Esophagus squamous epithelium (tissue), 5 donors: ENCODE data around the gene LYRM2. TPM values are rescaled to one million over a fixed set of nuclear protein-coding genes. Genes with fewer than 3 reads are reported as not detected.

Source experiments
- DNase-seq: peaks from one replicate; lab custom pipeline; 2025; lab: John Stamatoyannopoulos, UW
- H3K27ac ChIP-seq, 4 donors: fragments of 200-600 bp; sonication (generic); one replicate each; pipeline ENCODE4 v1.5.1; 2016 to 2019; ENCODE audit warnings: mild to moderate bottlenecking in 1 of 4
- H3K27me3 ChIP-seq, 4 donors: fragments of 200-600 bp; sonication (generic); 1 replicate in 3 of 4; 2 replicates in 1 of 4; pipeline versions ENCODE4 v1.5.1 to v1.6.0; 2017 to 2021; ENCODE audit warnings: antibody characterized with exemption in 1 of 4
- H3K36me3 ChIP-seq, 3 donors: fragments of 200-600 bp; sonication (generic); one replicate each; pipeline ENCODE4 v1.5.1; 2016 to 2019
- H3K4me1 ChIP-seq, 3 donors: fragments of 200-600 bp; sonication (generic); one replicate each; pipeline ENCODE4 v1.5.1; 2017 to 2019
- H3K4me3 ChIP-seq, 4 donors: fragments of 200-600 bp; sonication (generic); 1 replicate in 3 of 4; 2 replicates in 1 of 4; pipeline ENCODE4 v1.5.1; 2016 to 2019; ENCODE audit warnings: mild to moderate bottlenecking in 2 of 4, moderate library complexity in 1 of 4
- H3K9me3 ChIP-seq, 3 donors: fragments of 200-600 bp; sonication (generic); one replicate each; pipeline ENCODE4 v1.5.1; 2016 to 2019
- POLR2A ChIP-seq, 4 donors: fragments of 450-650 bp; IDR thresholded peaks; one replicate each; pipeline ENCODE4 v1.6.1; 2017; ENCODE audit warnings: antibody characterized with exemption in 4 of 4, mild to moderate bottlenecking in 4 of 4, moderate library complexity in 3 of 4
- WGBS, 2 donors: methylation state at CpG; one replicate each; pipeline ENCODE4 v1.1.5; 2018; 5-methylcytosine and 5-hydroxymethylcytosine counted together
- intact Hi-C: fragments of 100-400 bp; cut with DNase I; formaldehyde crosslinking; loops from one replicate; pipeline ENCODE4 v1.15.0; 2022
- total RNA-seq, 4 donors: library from RNA; depleted of rRNA; stranded (reverse); fragments of >200 nt; gene quantifications; one replicate each; pipeline ENCODE4 v1.1.0, GENCODE V29; 2016
- TF ChIP-seq, protein P1 (sequence below), 6 experiments: fragments of 450-650 bp in 4 of 6; fragments of 200-600 bp in 2 of 6; sonication (generic) in 2 of 6; IDR thresholded peaks; one replicate each; pipeline ENCODE4 v1.5.1; 2016 to 2019; ENCODE audit warnings: antibody characterized with exemption in 6 of 6, mild to moderate bottlenecking in 4 of 6, moderate library complexity in 4 of 6
- donor health status: DM: yes; HTN: yes; CAD: no.

The LYRM2 gene
- total RNA-seq, 4 donors from 2014 or later = 4.6 to 16.6 (median 15.1) TPM

DNA sequence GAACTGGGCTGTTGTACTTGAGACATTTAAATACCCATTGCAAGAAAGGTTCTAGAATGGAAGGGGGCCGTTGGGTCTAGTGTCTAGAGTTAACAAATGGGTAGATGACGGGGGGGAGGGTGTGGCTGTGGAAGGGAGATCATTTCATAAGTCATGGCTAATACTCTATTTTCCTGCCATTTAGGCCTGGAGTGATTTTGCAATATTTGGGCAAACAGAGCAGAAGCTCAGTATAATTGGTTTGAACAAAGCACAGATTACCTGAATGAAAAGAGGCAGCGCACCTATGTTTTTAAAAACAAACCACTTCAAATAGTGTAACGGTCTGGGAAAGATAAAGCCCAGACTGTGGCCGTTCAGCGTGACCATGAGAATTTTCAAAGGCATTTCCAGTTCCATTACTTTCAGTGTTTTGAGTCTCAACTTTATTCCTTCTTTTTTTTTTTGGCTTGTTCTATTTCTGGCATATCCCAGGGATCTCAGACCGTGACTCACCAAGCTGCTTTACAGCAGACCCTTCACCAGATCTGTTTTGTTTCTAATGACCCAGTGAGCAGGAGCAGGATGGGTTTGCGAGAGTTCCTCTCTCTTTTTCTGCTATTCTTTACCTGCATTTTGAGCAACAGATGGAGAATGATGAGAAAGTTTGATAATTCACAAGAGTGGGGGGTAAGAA, 73.7 kb downstream of the LYRM2 start:
- no peak for TF ChIP-seq POLR2A (IDR thresholded peaks at IDR 0.05)
- TF ChIP-seq, protein P1, sequence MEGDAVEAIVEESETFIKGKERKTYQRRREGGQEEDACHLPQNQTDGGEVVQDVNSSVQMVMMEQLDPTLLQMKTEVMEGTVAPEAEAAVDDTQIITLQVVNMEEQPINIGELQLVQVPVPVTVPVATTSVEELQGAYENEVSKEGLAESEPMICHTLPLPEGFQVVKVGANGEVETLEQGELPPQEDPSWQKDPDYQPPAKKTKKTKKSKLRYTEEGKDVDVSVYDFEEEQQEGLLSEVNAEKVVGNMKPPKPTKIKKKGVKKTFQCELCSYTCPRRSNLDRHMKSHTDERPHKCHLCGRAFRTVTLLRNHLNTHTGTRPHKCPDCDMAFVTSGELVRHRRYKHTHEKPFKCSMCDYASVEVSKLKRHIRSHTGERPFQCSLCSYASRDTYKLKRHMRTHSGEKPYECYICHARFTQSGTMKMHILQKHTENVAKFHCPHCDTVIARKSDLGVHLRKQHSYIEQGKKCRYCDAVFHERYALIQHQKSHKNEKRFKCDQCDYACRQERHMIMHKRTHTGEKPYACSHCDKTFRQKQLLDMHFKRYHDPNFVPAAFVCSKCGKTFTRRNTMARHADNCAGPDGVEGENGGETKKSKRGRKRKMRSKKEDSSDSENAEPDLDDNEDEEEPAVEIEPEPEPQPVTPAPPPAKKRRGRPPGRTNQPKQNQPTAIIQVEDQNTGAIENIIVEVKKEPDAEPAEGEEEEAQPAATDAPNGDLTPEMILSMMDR (IDR thresholded peaks at IDR 0.05) = no peak
- Histone ChIP-seq H3K4me3 (no peak overlapping the region), H3K27ac (peak overlapping the region in 1 of 4 donors; percentile 27), H3K27me3 (peaks cover 0 to 42% (median 0%) of the 10 kb centered on the region in 4 donors), H3K4me1 (peaks cover 0 to 24% (median 15%) of the 10 kb centered on the region in 3 donors), H3K36me3 (peaks cover 0 to 14% (median 0%) of the 10 kb centered on the region in 3 donors), H3K9me3 (no peaks in the 10 kb centered on the region)
- intact Hi-C loops = no loop called here
- DNase-seq = no peak
- WGBS, 2 donors = 32 to 44% methylated on average over 8 of the region's 8 CpGs

DNA sequence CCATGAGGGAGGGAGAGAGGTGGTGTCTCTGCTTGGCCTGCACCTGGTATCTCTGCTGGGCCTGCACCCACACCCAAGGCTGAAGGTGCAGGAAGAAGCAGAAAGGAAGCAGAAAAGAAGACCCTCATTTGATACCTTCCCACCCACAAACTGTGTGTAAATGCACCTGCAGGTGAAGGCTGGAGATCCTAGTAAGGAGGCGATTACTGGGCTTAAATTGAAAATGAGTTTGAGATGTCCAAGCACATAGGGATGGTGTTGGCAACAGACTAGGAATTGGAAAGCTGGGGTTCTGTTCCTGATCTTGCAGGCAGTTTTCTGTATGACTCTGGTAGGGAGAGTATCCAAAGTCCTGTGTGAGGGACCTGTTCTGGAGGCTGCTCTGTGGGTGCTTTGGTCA, 74.7 kb downstream of the LYRM2 start:
- WGBS, 2 donors = 75 to 87% methylated on average over 1 of the region's 1 CpG
- no peak for DNase-seq
- Histone ChIP-seq H3K27ac (no peak overlapping the region), H3K36me3 (peaks cover 0 to 11% (median 0%) of the 10 kb centered on the region in 3 donors), H3K9me3 (no peaks in the 10 kb centered on the region), H3K4me3 (no peak overlapping the region), H3K4me1 (peaks cover 0 to 24% (median 15%) of the 10 kb centered on the region in 3 donors), H3K27me3 (peaks cover 0 to 42% (median 0%) of the 10 kb centered on the region in 4 donors)
- no peak for TF ChIP-seq POLR2A (IDR thresholded peaks at IDR 0.05)
- TF ChIP-seq, protein P1 (IDR thresholded peaks at IDR 0.05) = no peak
- intact Hi-C loops = no loop called here

DNA sequence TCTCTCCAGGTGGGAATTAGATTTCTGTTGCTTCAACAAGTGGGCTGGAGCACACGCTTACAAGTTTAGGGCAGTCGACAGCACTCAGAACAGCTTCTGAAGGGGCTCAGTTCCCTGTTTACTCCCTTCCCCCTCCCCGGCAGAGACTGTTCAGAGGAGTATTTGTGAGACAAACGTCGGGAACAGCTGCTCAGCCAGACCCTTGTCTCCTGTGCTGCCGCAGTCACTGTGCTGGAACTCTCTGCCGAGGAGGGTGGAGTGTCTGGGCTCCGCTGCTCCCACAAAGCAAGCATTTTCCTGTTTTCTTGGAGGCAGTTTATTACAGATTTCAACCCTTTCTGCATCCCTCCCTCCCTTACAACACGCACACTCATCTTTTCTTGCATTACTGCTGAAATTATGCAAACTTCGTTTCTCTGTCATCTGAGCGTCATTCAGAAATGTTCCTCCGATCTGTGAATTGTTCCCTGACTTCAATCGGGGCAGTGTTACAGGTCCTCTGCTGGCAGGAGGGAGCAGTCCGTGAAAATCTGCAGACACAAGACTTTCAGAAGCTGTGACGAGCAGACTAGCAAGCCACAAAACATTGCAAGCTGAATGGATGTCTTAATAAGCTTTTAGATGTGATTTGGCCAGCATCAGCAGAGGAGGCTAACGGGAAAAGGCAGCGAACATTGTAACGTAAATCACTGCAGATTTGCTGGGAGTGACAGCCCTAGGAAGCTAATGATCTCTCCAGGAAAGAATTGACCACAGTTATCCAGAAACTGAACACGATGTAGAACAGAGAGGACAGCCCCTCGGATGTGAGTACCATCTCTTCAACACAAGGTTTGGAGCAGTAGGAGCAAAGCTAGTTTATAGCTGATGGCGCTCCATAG, 76.2 kb downstream of the LYRM2 start:
- no peak for DNase-seq
- peak overlapping the region in 1 of 4 donors; percentile 5 for H3K27ac ChIP-seq

DNA sequence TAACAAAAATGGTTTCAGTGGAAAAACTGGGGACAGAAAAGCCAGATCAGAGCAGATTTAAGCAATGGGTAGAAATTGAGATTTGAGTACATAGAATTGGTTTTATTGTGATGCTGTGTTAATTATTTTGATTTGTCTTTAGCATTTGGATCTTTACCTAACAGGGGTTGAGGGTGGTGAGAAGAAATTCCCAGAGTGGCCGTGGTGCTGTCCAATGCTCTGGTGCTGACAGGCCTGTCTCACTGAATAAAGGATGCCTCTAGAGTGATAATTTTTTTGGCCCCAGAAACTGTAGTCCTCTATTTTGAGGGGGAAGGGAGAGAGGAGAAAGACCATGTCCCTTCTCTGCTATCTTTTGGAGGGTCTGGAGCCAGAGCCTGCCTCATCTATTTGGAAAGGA, 79.1 kb downstream of the LYRM2 start:
- peaks cover 0 to 31% (median 0%) of the 10 kb centered on the region in 4 donors for H3K27me3 ChIP-seq
- TF ChIP-seq POLR2A (IDR thresholded peaks at IDR 0.05) = no peak
- TF ChIP-seq, protein P1 (IDR thresholded peaks at IDR 0.05) = no peak
- no peak for DNase-seq
- H3K9me3 ChIP-seq = peaks cover 0 to 5% (median 0%) of the 10 kb centered on the region in 3 donors
- intact Hi-C loops = loop anchor here (10.0 kb wide), 1 partner anchor 1435 kb away; no protein-coding TSS in a partner anchor
- H3K36me3 ChIP-seq = no peaks in the 10 kb centered on the region
- 86 to 88% methylated on average over 1 of the region's 1 CpG for WGBS, 2 donors
- no peak overlapping the region for H3K4me3 ChIP-seq
- peaks cover 0 to 6% (median 2%) of the 10 kb centered on the region in 3 donors for H3K4me1 ChIP-seq
- no peak overlapping the region for H3K27ac ChIP-seq

More for the DNA sequence above, 76.2 kb downstream of the LYRM2 start:
- intact Hi-C loops = no loop called here
- Histone ChIP-seq H3K4me1 (peaks cover 0 to 24% (median 15%) of the 10 kb centered on the region in 3 donors), H3K36me3 (peaks cover 0 to 5% (median 0%) of the 10 kb centered on the region in 3 donors), H3K27me3 (peaks cover 0 to 42% (median 0%) of the 10 kb centered on the region in 4 donors), H3K9me3 (peaks cover 0 to 3% (median 0%) of the 10 kb centered on the region in 3 donors), H3K4me3 (peak overlapping the region in 2 of 4 donors; percentile 9 to 39)
- TF ChIP-seq, protein P1 (IDR thresholded peaks at IDR 0.05) = no peak
- no peak for TF ChIP-seq POLR2A (IDR thresholded peaks at IDR 0.05)
- 61 to 77% methylated on average over 16 to 20 of the region's 21 CpGs for WGBS, 2 donors
